GM23338 (cell line): ENCODE measurements around the gene PSEN2. TPM values are rescaled to one million over a fixed set of nuclear protein-coding genes. Genes with fewer than 3 reads are reported as not detected.

Experiments used
- ATAC-seq: fragments of 200-7000 bp; cut with Tn5 transposase; 3 replicates; pipeline ENCODE4 v1.9.1; 2020
- DNase-seq: peaks from one replicate; pipeline ENCODE4 v3.0.0-alpha.2; 2015; ENCODE audit warnings: low spot score
- H2AFZ ChIP-seq: fragments of 200-600 bp; sonication (generic); 2 replicates; pipeline ENCODE4 v1.8.0; 2016; ENCODE audit warnings: antibody characterized with exemption, mild to moderate bottlenecking, moderate library complexity
- H3F3A ChIP-seq: fragments of 200-600 bp; sonication (generic); replicated peaks from 2 replicates; pipeline ENCODE4 v1.8.0; 2017; ENCODE audit warnings: antibody characterized with exemption, mixed run types, low read depth
- H3K27ac ChIP-seq: fragments of 200-600 bp; sonication (generic); 2 replicates; pipeline ENCODE4 v1.6.1; 2016; ENCODE audit warnings: low read depth
- H3K27me3 ChIP-seq: fragments of 200-600 bp; sonication (generic); 2 replicates; pipeline ENCODE4 v1.8.0; 2016; ENCODE audit warnings: mild to moderate bottlenecking, mixed run types, moderate library complexity; ENCODE audit not compliant: insufficient read depth
- H3K36me3 ChIP-seq: fragments of 200-600 bp; sonication (generic); 2 replicates; pipeline ENCODE4 v1.8.0; 2016; ENCODE audit warnings: mild to moderate bottlenecking; ENCODE audit not compliant: insufficient read depth
- H3K4me1 ChIP-seq: fragments of 200-600 bp; sonication (generic); 2 replicates; pipeline ENCODE4 v1.8.0; 2016; ENCODE audit warnings: mild to moderate bottlenecking, moderate library complexity; ENCODE audit not compliant: insufficient read depth
- H3K4me2 ChIP-seq: fragments of 200-600 bp; sonication (generic); 2 replicates; pipeline ENCODE4 v1.7.1; 2017; ENCODE audit warnings: mixed run types
- H3K4me3 ChIP-seq: fragments of 200-600 bp; sonication (generic); 2 replicates; pipeline ENCODE4 v1.6.1; 2016; ENCODE audit warnings: mixed run types
- H3K79me2 ChIP-seq: fragments of 200-600 bp; sonication (generic); replicated peaks from 2 replicates; pipeline ENCODE4 v1.8.0; 2017; ENCODE audit warnings: mild to moderate bottlenecking; ENCODE audit not compliant: insufficient read depth
- H3K9me2 ChIP-seq: fragments of 200-600 bp; sonication (generic); 2 replicates; pipeline ENCODE4 v1.8.0; 2017; ENCODE audit not compliant: insufficient read depth
- H4K20me1 ChIP-seq: fragments of 200-600 bp; sonication (generic); replicated peaks from 2 replicates; pipeline ENCODE4 v1.8.0; 2017; ENCODE audit warnings: mild to moderate bottlenecking; ENCODE audit not compliant: insufficient read depth
- H3K27ac Mint-ChIP-seq: 2 replicates; pipeline ENCODE4 v1.8.0; 2020; ENCODE audit warnings: inconsistent platforms, mild to moderate bottlenecking, moderate library complexity, mixed read lengths
- H3K27me3 Mint-ChIP-seq: 3 replicates; pipeline ENCODE4 v1.8.0; 2022; ENCODE audit warnings: low read depth, mild to moderate bottlenecking, moderate library complexity, mixed read lengths, inconsistent platforms; ENCODE audit not compliant: insufficient read depth, poor library complexity
- H3K36me3 Mint-ChIP-seq: 3 replicates; pipeline ENCODE4 v1.8.0; 2021; ENCODE audit warnings: low read depth, mild to moderate bottlenecking, inconsistent platforms, moderate library complexity, mixed read lengths
- H3K4me1 Mint-ChIP-seq: 3 replicates; pipeline ENCODE4 v1.8.0; 2020; ENCODE audit warnings: mild to moderate bottlenecking, inconsistent platforms, mixed read lengths
- H3K4me3 Mint-ChIP-seq: 3 replicates; pipeline ENCODE4 v1.8.0; 2021; ENCODE audit warnings: moderate library complexity, mild to moderate bottlenecking, inconsistent platforms, mixed read lengths
- H3K9me3 Mint-ChIP-seq: 3 replicates; pipeline ENCODE4 v1.8.0; 2020; ENCODE audit warnings: moderate library complexity, mild to moderate bottlenecking, inconsistent platforms, mixed read lengths
- EZH2 ChIP-seq: fragments of 200-600 bp; sonication (generic); IDR thresholded peaks from one replicate; pipeline ENCODE4 v1.8.0; 2017; ENCODE audit warnings: antibody characterized with exemption, mild to moderate bottlenecking, low read depth; ENCODE audit not compliant: unreplicated experiment
- NANOG ChIP-seq: IDR thresholded peaks from 2 replicates; pipeline ENCODE4 v1.6.1; 2016; ENCODE audit warnings: antibody characterized with exemption, borderline replicate concordance
- POLR2AphosphoS5 ChIP-seq: IDR thresholded peaks from 2 replicates; pipeline ENCODE4 v1.6.1; 2016; ENCODE audit warnings: antibody characterized with exemption, low read depth
- STAT1 ChIP-seq: IDR thresholded peaks from one replicate; pipeline ENCODE4 v1.6.1; 2016; ENCODE audit warnings: antibody characterized with exemption; ENCODE audit not compliant: unreplicated experiment
- ZNF114 ChIP-seq: fragments of 250-450 bp; sonication (Bioruptor Pico); IDR thresholded peaks from 2 replicates; pipeline ENCODE4 v1.5.0; 2020; ENCODE audit warnings: mild to moderate bottlenecking, moderate library complexity
- polyA plus RNA-seq: library from polyadenylated mRNA; unstranded; fragments of >200 nt; fragmentation: Nextera tagmentation; extraction: Ambion mirVana; gene quantifications from 2 replicates; pipeline ENCODE4 v1.2.1, GENCODE V29; 2016
- total RNA-seq: library from RNA; depleted of rRNA; stranded (reverse); fragments of >200 nt; shearing (Covaris generic); gene quantifications from 2 replicates; pipeline ENCODE4 v1.2.3, GENCODE V29; 2014
- TF ChIP-seq, protein P1 (sequence below): IDR thresholded peaks from one replicate; pipeline ENCODE4 v1.6.1; 2018; ENCODE audit warnings: antibody characterized with exemption; ENCODE audit not compliant: unreplicated experiment
- TF ChIP-seq, protein P2 (sequence below): IDR thresholded peaks from 2 replicates; pipeline ENCODE4 v1.6.1; 2016; ENCODE audit warnings: antibody characterized with exemption
- TF ChIP-seq, protein P3 (sequence below): fragments of 250-450 bp; sonication (Bioruptor Pico); IDR thresholded peaks from 2 replicates; pipeline ENCODE4 v1.5.0; 2020; ENCODE audit warnings: mild to moderate bottlenecking, moderate library complexity

The PSEN2 gene
- total and polyA plus RNA-seq, 2 experiments from 2014 or later = 10.0 to 22.1 TPM

DNA sequence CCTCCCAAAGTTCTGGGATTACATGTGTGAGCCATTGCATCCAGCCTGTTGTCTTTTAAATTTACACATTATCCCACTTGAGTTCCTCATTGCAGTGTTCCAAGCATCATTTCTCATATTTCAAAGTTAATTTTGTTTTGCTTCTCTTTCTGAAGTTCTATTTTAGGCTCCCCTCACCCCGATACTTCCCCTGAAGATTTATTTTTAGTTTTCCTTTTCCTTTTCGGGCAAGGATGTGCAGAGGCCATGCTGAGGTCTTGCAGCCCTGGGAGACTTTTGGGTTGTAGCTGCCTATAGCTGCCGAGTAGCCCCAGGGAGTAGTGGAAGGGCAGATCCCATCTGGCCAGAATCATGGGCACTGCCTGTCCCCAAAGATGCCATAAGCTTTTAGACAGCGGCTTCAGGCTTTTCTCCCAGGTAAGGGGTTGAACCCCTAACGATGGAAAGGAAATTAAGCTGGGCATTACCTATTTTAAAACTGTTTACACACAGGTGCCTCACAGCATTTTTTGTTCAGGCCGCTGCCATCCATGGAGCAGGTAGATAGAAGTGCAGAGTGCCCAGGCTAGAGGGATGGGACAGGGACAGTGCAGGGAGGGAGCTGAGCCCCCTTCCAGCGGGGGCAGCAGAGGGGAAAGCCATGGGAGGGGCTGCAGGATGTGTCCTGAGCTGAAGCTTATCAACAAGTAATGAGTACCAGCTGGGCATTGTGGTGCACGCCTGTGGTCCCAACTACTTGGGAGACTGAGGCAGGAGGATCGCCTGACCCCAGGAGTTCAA lies 15.9 kb downstream of the PSEN2 start (continued):
- TF ChIP-seq, protein P1, sequence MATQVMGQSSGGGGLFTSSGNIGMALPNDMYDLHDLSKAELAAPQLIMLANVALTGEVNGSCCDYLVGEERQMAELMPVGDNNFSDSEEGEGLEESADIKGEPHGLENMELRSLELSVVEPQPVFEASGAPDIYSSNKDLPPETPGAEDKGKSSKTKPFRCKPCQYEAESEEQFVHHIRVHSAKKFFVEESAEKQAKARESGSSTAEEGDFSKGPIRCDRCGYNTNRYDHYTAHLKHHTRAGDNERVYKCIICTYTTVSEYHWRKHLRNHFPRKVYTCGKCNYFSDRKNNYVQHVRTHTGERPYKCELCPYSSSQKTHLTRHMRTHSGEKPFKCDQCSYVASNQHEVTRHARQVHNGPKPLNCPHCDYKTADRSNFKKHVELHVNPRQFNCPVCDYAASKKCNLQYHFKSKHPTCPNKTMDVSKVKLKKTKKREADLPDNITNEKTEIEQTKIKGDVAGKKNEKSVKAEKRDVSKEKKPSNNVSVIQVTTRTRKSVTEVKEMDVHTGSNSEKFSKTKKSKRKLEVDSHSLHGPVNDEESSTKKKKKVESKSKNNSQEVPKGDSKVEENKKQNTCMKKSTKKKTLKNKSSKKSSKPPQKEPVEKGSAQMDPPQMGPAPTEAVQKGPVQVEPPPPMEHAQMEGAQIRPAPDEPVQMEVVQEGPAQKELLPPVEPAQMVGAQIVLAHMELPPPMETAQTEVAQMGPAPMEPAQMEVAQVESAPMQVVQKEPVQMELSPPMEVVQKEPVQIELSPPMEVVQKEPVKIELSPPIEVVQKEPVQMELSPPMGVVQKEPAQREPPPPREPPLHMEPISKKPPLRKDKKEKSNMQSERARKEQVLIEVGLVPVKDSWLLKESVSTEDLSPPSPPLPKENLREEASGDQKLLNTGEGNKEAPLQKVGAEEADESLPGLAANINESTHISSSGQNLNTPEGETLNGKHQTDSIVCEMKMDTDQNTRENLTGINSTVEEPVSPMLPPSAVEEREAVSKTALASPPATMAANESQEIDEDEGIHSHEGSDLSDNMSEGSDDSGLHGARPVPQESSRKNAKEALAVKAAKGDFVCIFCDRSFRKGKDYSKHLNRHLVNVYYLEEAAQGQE = no peak
- TF ChIP-seq, protein P2, sequence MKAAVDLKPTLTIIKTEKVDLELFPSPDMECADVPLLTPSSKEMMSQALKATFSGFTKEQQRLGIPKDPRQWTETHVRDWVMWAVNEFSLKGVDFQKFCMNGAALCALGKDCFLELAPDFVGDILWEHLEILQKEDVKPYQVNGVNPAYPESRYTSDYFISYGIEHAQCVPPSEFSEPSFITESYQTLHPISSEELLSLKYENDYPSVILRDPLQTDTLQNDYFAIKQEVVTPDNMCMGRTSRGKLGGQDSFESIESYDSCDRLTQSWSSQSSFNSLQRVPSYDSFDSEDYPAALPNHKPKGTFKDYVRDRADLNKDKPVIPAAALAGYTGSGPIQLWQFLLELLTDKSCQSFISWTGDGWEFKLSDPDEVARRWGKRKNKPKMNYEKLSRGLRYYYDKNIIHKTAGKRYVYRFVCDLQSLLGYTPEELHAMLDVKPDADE = no peak

DNA sequence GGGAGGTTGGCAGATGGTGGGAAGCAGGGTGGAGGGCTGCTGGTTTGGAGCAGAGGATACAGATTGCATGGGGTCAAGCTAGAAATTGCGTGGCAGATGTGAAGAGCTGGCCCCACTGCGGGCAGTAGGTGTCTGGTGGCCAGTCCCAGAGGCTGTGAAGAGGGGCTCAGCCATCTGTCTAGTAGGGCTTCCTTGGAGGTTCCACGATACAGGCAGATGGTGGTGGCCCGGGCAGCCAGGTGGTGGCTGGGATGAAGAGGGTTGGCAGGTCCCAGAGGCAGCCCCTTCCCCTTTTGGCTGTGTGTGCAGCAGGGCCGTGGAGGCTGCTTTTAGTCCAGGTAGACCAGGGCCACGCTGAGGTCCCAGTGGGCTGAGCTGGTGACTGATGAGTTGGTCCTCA lies 16.6 kb downstream of the PSEN2 start:
- Histone ChIP-seq H3K4me2 (no peak overlapping the region), H2AFZ (no peak overlapping the region), H3K4me1 (no peaks in the 10 kb centered on the region), H3K4me3 (no peak overlapping the region), H3K9me2 (no peaks in the 10 kb centered on the region), H3K36me3 (no peaks in the 10 kb centered on the region), H4K20me1 (no peaks in the 10 kb centered on the region; the same call in 1 of the 2 replicates), H3F3A (no peaks in the 10 kb centered on the region), H3K79me2 (no peaks in the 10 kb centered on the region), H3K27me3 (no peaks in the 10 kb centered on the region), H3K27ac (no peak overlapping the region)
- H3K9me3 Mint-ChIP-seq = no peaks in the 10 kb centered on the region; the same call in 2 of the 3 replicates
- DNase-seq = no peak
- peaks cover 47% of the 10 kb centered on the region for H3K36me3 Mint-ChIP-seq
- peaks cover 7% of the 10 kb centered on the region for H3K27me3 Mint-ChIP-seq
- no peak overlapping the region for H3K4me3 Mint-ChIP-seq
- no peak for ATAC-seq
- TF ChIP-seq POLR2AphosphoS5 = no peak
- TF ChIP-seq ZNF114 (CRISPR knock-in tag) = no peak
- no peak for TF ChIP-seq STAT1
- no peak for TF ChIP-seq NANOG
- H3K4me1 Mint-ChIP-seq = no peaks in the 10 kb centered on the region; the same call in 1 of the 3 replicates
- no peak overlapping the region for H3K27ac Mint-ChIP-seq

DNA sequence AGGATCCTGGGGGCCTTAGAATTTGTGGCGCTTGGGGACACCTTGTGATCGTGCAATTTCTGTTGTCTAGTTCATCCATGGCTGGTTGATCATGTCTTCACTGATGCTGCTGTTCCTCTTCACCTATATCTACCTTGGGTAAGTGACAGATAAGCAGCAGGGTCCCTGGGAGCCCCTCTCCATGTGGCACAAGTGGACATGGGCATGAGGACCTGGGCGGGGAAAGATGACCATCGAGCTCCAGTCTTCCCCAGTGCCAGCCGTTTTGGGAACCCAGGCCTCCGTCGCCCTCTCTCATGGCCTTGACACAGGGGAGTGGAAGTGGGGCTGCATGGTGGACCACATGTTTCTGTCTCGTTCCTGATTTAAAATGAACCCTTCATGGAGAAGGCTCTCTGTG lies 17.6 kb downstream of the PSEN2 start:
- Mint-ChIP-seq H3K4me3 (no peak overlapping the region), H3K27me3 (peaks cover 8% of the 10 kb centered on the region), H3K27ac (no peak overlapping the region), H3K4me1 (no peaks in the 10 kb centered on the region; the same call in 1 of the 3 replicates), H3K9me3 (no peaks in the 10 kb centered on the region; the same call in 2 of the 3 replicates), H3K36me3 (peaks cover 41% of the 10 kb centered on the region)
- Histone ChIP-seq H3K27ac (no peak overlapping the region), H3F3A (no peaks in the 10 kb centered on the region), H4K20me1 (no peaks in the 10 kb centered on the region; the same call in 1 of the 2 replicates), H3K36me3 (no peaks in the 10 kb centered on the region), H3K79me2 (no peaks in the 10 kb centered on the region), H3K4me2 (no peak overlapping the region), H2AFZ (no peak overlapping the region), H3K4me3 (no peak overlapping the region), H3K4me1 (no peaks in the 10 kb centered on the region), H3K9me2 (no peaks in the 10 kb centered on the region), H3K27me3 (no peaks in the 10 kb centered on the region)
- DNase-seq (no peak), ATAC-seq (no peak)
- TF ChIP-seq, protein P3, sequence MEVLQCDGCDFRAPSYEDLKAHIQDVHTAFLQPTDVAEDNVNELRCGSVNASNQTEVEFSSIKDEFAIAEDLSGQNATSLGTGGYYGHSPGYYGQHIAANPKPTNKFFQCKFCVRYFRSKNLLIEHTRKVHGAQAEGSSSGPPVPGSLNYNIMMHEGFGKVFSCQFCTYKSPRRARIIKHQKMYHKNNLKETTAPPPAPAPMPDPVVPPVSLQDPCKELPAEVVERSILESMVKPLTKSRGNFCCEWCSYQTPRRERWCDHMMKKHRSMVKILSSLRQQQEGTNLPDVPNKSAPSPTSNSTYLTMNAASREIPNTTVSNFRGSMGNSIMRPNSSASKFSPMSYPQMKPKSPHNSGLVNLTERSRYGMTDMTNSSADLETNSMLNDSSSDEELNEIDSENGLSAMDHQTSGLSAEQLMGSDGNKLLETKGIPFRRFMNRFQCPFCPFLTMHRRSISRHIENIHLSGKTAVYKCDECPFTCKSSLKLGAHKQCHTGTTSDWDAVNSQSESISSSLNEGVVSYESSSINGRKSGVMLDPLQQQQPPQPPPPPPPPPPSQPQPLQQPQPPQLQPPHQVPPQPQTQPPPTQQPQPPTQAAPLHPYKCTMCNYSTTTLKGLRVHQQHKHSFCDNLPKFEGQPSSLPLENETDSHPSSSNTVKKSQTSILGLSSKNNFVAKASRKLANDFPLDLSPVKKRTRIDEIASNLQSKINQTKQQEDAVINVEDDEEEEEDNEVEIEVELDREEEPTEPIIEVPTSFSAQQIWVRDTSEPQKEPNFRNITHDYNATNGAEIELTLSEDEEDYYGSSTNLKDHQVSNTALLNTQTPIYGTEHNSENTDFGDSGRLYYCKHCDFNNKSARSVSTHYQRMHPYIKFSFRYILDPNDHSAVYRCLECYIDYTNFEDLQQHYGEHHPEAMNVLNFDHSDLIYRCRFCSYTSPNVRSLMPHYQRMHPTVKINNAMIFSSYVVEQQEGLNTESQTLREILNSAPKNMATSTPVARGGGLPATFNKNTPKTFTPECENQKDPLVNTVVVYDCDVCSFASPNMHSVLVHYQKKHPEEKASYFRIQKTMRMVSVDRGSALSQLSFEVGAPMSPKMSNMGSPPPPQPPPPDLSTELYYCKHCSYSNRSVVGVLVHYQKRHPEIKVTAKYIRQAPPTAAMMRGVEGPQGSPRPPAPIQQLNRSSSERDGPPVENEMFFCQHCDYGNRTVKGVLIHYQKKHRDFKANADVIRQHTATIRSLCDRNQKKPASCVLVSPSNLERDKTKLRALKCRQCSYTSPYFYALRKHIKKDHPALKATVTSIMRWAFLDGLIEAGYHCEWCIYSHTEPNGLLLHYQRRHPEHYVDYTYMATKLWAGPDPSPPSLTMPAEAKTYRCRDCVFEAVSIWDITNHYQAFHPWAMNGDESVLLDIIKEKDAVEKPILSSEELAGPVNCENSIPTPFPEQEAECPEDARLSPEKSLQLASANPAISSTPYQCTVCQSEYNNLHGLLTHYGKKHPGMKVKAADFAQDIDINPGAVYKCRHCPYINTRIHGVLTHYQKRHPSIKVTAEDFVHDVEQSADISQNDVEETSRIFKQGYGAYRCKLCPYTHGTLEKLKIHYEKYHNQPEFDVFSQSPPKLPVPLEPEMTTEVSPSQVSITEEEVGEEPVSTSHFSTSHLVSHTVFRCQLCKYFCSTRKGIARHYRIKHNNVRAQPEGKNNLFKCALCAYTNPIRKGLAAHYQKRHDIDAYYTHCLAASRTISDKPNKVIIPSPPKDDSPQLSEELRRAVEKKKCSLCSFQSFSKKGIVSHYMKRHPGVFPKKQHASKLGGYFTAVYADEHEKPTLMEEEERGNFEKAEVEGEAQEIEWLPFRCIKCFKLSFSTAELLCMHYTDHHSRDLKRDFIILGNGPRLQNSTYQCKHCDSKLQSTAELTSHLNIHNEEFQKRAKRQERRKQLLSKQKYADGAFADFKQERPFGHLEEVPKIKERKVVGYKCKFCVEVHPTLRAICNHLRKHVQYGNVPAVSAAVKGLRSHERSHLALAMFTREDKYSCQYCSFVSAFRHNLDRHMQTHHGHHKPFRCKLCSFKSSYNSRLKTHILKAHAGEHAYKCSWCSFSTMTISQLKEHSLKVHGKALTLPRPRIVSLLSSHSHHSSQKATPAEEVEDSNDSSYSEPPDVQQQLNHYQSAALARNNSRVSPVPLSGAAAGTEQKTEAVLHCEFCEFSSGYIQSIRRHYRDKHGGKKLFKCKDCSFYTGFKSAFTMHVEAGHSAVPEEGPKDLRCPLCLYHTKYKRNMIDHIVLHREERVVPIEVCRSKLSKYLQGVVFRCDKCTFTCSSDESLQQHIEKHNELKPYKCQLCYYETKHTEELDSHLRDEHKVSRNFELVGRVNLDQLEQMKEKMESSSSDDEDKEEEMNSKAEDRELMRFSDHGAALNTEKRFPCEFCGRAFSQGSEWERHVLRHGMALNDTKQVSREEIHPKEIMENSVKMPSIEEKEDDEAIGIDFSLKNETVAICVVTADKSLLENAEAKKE (CRISPR knock-in tag) = no peak
- no peak for TF ChIP-seq ZNF114 (CRISPR knock-in tag)
- TF ChIP-seq POLR2AphosphoS5 = no peak
- no peak for TF ChIP-seq EZH2
- no peak for TF ChIP-seq STAT1
